HL-60 (cell line): ENCODE measurements around the gene RBBP8.
A peak's percentile ranks its signal among the peaks of the same experiment; 100 is the strongest.

ENCODE experiments used
- DNase-seq, 2 experiments: peaks; one replicate each; pipeline ENCODE4 v3.0.0-alpha.2; 2010 to 2020; ENCODE audit warnings: low read depth in 1 of 2, low spot score in 1 of 2
- H3K27ac ChIP-seq: fragments of 250-450 bp; sonication (Bioruptor Pico); replicated peaks from 2 replicates; pipeline ENCODE4 v1.5.1; 2020; ENCODE audit warnings: mild to moderate bottlenecking, moderate library complexity
- H3K27me3 ChIP-seq: fragments of 250-450 bp; sonication (Bioruptor Pico); 2 replicates; pipeline ENCODE4 v1.5.1; 2021; ENCODE audit warnings: mild to moderate bottlenecking, moderate library complexity; ENCODE audit not compliant: insufficient read depth, poor library complexity, severe bottlenecking
- H3K4me3 ChIP-seq: replicated peaks from 2 replicates; pipeline ENCODE4 v1.5.1; 2011; ENCODE audit warnings: mild to moderate bottlenecking, control low read depth, low read length; ENCODE audit not compliant: insufficient read depth
- CTCF ChIP-seq: IDR thresholded peaks from one replicate; pipeline ENCODE4 v1.5.1; 2011; ENCODE audit warnings: low read length, control low read depth, inconsistent platforms; ENCODE audit not compliant: insufficient read depth
- GABPA ChIP-seq: IDR thresholded peaks from 2 replicates; pipeline ENCODE4 v1.6.1; 2012; ENCODE audit warnings: low read depth
- POLR2AphosphoS5 ChIP-seq: IDR thresholded peaks from 2 replicates; pipeline ENCODE4 v1.6.1; 2012; ENCODE audit warnings: low read depth
- REST ChIP-seq: IDR thresholded peaks from 2 replicates; pipeline ENCODE4 v1.6.1; 2012; ENCODE audit warnings: low read depth; ENCODE audit not compliant: insufficient replicate concordance
- SPI1 ChIP-seq: IDR thresholded peaks from 2 replicates; pipeline ENCODE4 v1.6.1; 2012; ENCODE audit warnings: low read depth, mild to moderate bottlenecking, borderline replicate concordance

The RBBP8 gene

GRCh38 chr18:23003289-23003688 is 70.2 kb downstream of the RBBP8 start:
- Histone ChIP-seq H3K27ac (no peak overlapping the region), H3K4me3 (no peak overlapping the region)
- TF ChIP-seq SPI1 (no peak), REST (no peak), CTCF (no peak), GABPA (no peak)

GRCh38 chr18:23012249-23012648 is 79.1 kb downstream of the RBBP8 start:
- H3K27ac ChIP-seq, result no peak overlapping the region
- H3K4me3 ChIP-seq, result no peak overlapping the region
- TF ChIP-seq REST (no peak), CTCF (no peak), GABPA (no peak), SPI1 (no peak), POLR2AphosphoS5 (no peak)
- no peak for DNase-seq
- H3K27me3 ChIP-seq, result no peaks in the 10 kb centered on the region

More at GRCh38 chr18:23003289-23003688, 70.2 kb downstream of the RBBP8 start:
- DNase-seq, result no peak
- no peaks in the 10 kb centered on the region for H3K27me3 ChIP-seq

DNA sequence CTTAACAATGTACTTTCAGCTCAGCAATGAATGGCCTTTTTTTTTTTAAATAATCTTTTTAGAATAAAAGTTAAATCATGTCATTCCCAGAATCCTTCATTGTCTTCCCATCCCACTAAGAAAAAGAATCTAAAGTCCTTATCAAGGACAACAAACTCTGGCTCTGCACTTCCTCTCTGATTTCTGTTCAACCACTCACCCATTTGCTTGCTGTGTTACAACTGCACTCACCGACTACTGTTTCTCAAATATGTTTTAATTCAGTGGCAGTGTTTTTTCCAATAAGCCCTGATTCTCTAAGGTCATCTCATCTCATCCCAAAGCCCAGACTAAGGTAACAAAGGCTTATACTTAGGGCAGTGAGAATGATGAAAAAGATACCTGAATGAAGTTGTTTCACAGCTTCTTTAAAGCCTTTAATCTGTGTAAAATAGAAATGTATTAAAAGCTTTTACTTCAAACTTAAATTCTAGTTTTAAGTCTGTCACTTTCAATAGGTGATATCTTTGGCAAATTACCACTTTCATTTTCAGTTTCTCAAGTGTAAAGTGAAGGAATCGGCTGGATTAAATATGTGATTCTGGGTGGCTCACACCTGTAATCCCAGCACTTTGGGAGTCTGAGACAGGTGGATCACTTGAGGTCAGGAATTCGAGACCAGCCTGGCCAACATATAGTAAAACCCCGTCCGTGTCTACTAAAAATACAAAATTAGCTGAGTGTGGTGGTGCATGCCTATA is 87.6 kb downstream of the RBBP8 start:
- Histone ChIP-seq H3K4me3 (no peak overlapping the region), H3K27ac (no peak overlapping the region), H3K27me3 (no peaks in the 10 kb centered on the region)
- peak; percentile 32; the same call in 1 of the 2 replicates for TF ChIP-seq SPI1
- TF ChIP-seq REST, result no peak
- DNase-seq, result no peak
